ENCODE results near the gene ELFN1.

DNA sequence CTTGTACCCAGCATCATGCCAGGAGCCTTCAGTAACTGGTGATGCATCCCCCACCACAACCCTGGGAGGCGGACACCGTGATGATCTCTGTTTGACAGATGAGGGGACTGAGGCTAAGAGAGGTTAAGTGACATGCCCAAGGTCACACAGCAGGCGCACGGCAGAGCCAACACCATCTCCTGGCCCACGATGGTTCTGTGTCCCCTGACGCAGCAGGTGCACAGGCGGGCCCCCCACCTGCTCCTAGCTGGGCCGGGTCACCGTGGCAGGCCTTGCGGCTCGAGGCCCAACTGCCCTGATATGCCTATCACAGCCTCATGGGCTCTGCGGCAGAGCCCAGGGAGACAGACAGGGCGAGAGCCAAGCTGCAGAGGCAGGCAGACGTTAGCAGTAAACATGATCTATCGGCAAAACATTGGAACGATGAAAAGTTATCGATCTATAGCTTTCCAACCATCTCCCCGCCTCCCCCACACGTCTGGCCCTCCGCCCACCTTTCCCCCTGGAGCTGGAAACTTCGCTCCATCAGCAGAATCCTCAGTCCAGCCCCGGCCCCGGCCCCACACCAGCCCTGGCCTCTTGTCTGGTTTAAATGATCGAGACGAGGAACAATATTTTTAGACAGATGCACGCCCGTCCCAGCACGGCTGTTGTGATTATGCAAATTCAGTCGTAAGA lies 65.9 kb downstream of the ELFN1 start:
- TF ChIP-seq, protein P1, sequence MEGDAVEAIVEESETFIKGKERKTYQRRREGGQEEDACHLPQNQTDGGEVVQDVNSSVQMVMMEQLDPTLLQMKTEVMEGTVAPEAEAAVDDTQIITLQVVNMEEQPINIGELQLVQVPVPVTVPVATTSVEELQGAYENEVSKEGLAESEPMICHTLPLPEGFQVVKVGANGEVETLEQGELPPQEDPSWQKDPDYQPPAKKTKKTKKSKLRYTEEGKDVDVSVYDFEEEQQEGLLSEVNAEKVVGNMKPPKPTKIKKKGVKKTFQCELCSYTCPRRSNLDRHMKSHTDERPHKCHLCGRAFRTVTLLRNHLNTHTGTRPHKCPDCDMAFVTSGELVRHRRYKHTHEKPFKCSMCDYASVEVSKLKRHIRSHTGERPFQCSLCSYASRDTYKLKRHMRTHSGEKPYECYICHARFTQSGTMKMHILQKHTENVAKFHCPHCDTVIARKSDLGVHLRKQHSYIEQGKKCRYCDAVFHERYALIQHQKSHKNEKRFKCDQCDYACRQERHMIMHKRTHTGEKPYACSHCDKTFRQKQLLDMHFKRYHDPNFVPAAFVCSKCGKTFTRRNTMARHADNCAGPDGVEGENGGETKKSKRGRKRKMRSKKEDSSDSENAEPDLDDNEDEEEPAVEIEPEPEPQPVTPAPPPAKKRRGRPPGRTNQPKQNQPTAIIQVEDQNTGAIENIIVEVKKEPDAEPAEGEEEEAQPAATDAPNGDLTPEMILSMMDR (IDR thresholded peaks at IDR 0.05 in 2 of 3, conservative IDR thresholded peaks at IDR 0.05 in 1 of 3; ENCODE audit: control insufficient read depth in 2 of 3, extremely low read depth in 1 of 3, insufficient read depth in 1 of 3, low read depth in 3 of 3, low read length in 3 of 3), result no peak
- TF ChIP-seq, protein P2, sequence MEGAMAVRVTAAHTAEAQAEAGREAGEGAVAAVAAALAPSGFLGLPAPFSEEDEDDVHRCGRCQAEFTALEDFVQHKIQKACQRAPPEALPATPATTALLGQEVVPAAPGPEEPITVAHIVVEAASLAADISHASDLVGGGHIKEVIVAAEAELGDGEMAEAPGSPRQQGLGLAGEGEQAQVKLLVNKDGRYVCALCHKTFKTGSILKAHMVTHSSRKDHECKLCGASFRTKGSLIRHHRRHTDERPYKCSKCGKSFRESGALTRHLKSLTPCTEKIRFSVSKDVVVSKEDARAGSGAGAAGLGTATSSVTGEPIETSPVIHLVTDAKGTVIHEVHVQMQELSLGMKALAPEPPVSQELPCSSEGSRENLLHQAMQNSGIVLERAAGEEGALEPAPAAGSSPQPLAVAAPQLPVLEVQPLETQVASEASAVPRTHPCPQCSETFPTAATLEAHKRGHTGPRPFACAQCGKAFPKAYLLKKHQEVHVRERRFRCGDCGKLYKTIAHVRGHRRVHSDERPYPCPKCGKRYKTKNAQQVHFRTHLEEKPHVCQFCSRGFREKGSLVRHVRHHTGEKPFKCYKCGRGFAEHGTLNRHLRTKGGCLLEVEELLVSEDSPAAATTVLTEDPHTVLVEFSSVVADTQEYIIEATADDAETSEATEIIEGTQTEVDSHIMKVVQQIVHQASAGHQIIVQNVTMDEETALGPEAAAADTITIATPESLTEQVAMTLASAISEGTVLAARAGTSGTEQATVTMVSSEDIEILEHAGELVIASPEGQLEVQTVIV (IDR thresholded peaks at IDR 0.05; ENCODE audit: borderline replicate concordance, partially characterized antibody), result no peak
- TF ChIP-seq ZNF24 (IDR thresholded peaks at IDR 0.05) (no peak), ASH2L (IDR thresholded peaks at IDR 0.05; ENCODE audit: borderline replicate concordance, low read depth) (no peak), POLR2AphosphoS5 (IDR thresholded peaks at IDR 0.05; ENCODE audit: low read length) (no peak)
- TF ChIP-seq, protein P3, sequence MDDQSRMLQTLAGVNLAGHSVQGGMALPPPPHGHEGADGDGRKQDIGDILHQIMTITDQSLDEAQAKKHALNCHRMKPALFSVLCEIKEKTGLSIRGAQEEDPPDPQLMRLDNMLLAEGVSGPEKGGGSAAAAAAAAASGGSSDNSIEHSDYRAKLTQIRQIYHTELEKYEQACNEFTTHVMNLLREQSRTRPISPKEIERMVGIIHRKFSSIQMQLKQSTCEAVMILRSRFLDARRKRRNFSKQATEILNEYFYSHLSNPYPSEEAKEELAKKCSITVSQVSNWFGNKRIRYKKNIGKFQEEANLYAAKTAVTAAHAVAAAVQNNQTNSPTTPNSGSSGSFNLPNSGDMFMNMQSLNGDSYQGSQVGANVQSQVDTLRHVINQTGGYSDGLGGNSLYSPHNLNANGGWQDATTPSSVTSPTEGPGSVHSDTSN (IDR thresholded peaks at IDR 0.05; ENCODE audit: insufficient replicate concordance, low read depth, low read length), result no peak

Measured in GM12878 (cell line).